H1 (cell line): ENCODE results near the gene ACTR6. TPM values are rescaled to one million over a fixed set of nuclear protein-coding genes. Genes with fewer than 3 reads are reported as not detected.

Experiments used
- CTCF ChIA-PET: fragments of 300-600 bp; sonication (Branson Sonifier 250); formaldehyde crosslinking; loops from one replicate; lab custom pipeline; 2021; ENCODE audit not compliant: partially characterized antibody; lab: Charles Lee
- POLR2A ChIA-PET: fragments of 300-600 bp; sonication (Branson Sonifier 250); formaldehyde crosslinking; loops from one replicate; lab custom pipeline; 2021; ENCODE audit warnings: inconsistent platforms; ENCODE audit not compliant: partially characterized antibody; lab: Charles Lee
- DNase-seq, 2 experiments: peaks; one replicate each; pipeline versions ENCODE4 v3.0.0 to v3.0.0-alpha.2; 2010 to 2022; ENCODE audit warnings: low spot score in 2 of 2, low read depth in 1 of 2, mixed read lengths in 1 of 2
- FAIRE-seq: peaks from 2 replicates; lab custom pipeline; 2011; peaks lifted over from hg19 to GRCh38; lab: Jason Lieb, UNC
- H2AFZ ChIP-seq: 2 replicates; pipeline ENCODE4 v1.8.1; 2012; ENCODE audit warnings: low read length, inconsistent platforms
- H2AK5ac ChIP-seq: 2 replicates; pipeline ENCODE4 v1.6.1; 2013; ENCODE audit warnings: low read depth, low read length
- H2BK120ac ChIP-seq: replicated peaks from 2 replicates; pipeline ENCODE3; 2013; ENCODE audit warnings: low read depth, low read length, inconsistent platforms
- H2BK12ac ChIP-seq: 2 replicates; pipeline ENCODE4 v1.6.1; 2013; ENCODE audit warnings: low read depth, low read length
- H2BK15ac ChIP-seq: 2 replicates; pipeline ENCODE4 v1.6.1; 2013; ENCODE audit warnings: low read length
- H2BK20ac ChIP-seq: 2 replicates; pipeline ENCODE4 v1.6.1; 2013; ENCODE audit warnings: low read length
- H2BK5ac ChIP-seq: 2 replicates; pipeline ENCODE4 v1.6.1; 2013; ENCODE audit warnings: low read depth, low read length
- H3K14ac ChIP-seq: 2 replicates; pipeline ENCODE4 v1.6.1; 2013; ENCODE audit warnings: inconsistent platforms; ENCODE audit not compliant: insufficient read length
- H3K18ac ChIP-seq: 2 replicates; pipeline ENCODE4 v1.6.1; 2013; ENCODE audit warnings: low read length; ENCODE audit errors: extremely low read depth
- H3K23ac ChIP-seq: 2 replicates; pipeline ENCODE4 v1.6.1; 2013; ENCODE audit warnings: inconsistent platforms; ENCODE audit not compliant: insufficient read length
- H3K23me2 ChIP-seq: 2 replicates; pipeline ENCODE4 v1.6.1; 2013; ENCODE audit warnings: low read depth, low read length
- H3K27ac ChIP-seq: 2 replicates; pipeline ENCODE4 v1.6.1; 2011; ENCODE audit warnings: low read depth, low read length, inconsistent platforms
- H3K27me3 ChIP-seq, 4 experiments: replicated peaks in 1 of 4; 1 replicate in 1 of 4; 2 replicates in 3 of 4; pipeline versions ENCODE4 v1.6.1 to v1.8.1; 2011 to 2013; ENCODE audit warnings: low read length in 3 of 4, mild to moderate bottlenecking in 3 of 4, inconsistent platforms in 2 of 4, mixed read lengths in 2 of 4, moderate library complexity in 1 of 4; ENCODE audit not compliant: control insufficient read depth in 3 of 4, insufficient read depth in 3 of 4; ENCODE audit errors: extremely low read depth in 1 of 4
- H3K36me3 ChIP-seq, 4 experiments: 2 replicates each; pipeline versions ENCODE4 v1.6.1 to v1.8.1; 2011 to 2013; ENCODE audit warnings: mild to moderate bottlenecking in 4 of 4, low read length in 3 of 4, moderate library complexity in 2 of 4, control low read depth in 1 of 4, inconsistent platforms in 1 of 4; ENCODE audit not compliant: insufficient read depth in 4 of 4, control insufficient read depth in 2 of 4
- H3K4ac ChIP-seq: replicated peaks from 2 replicates; pipeline ENCODE3; 2013; ENCODE audit warnings: low read length, low read depth, mixed read lengths, inconsistent platforms; ENCODE audit not compliant: insufficient read length
- H3K4me1 ChIP-seq, 4 experiments: replicated peaks in 1 of 4; 1 replicate in 1 of 4; 2 replicates in 3 of 4; pipeline versions ENCODE4 v1.6.1 to v1.8.1; 2011 to 2013; ENCODE audit warnings: low read length in 3 of 4, inconsistent platforms in 2 of 4, mixed read lengths in 1 of 4; ENCODE audit not compliant: insufficient read depth in 4 of 4, control insufficient read depth in 3 of 4
- H3K4me2 ChIP-seq, 2 experiments: 2 replicates each; pipeline versions ENCODE4 v1.6.1 to v1.8.1; 2011 to 2013; ENCODE audit warnings: low read depth in 2 of 2, low read length in 2 of 2, control low read depth in 1 of 2, inconsistent platforms in 1 of 2, mild to moderate bottlenecking in 1 of 2; ENCODE audit not compliant: insufficient read depth in 1 of 2
- H3K4me3 ChIP-seq, 4 experiments: fragments of 200-600, 300-600 bp in 1 of 4; sonication (generic), shearing (Covaris generic), sonication (Bioruptor Twin) in 1 of 4; 2 replicates each; pipeline versions ENCODE4 v1.5.1 to v1.8.1; 2011 to 2016; ENCODE audit warnings: low read length in 4 of 4, low read depth in 3 of 4, control low read depth in 2 of 4, inconsistent platforms in 2 of 4, mild to moderate bottlenecking in 2 of 4, mixed read lengths in 1 of 4, moderate library complexity in 1 of 4; ENCODE audit not compliant: insufficient read depth in 2 of 4; ENCODE audit errors: extremely low read depth in 1 of 4
- H3K56ac ChIP-seq: replicated peaks from 2 replicates; pipeline ENCODE3; 2013; ENCODE audit warnings: low read depth, mild to moderate bottlenecking, mixed read lengths, low read length, inconsistent platforms; ENCODE audit not compliant: insufficient read length
- H3K79me1 ChIP-seq: 2 replicates; pipeline ENCODE4 v1.6.1; 2013; ENCODE audit warnings: low read depth, low read length, control low read depth
- H3K79me2 ChIP-seq, 2 experiments: 2 replicates each; pipeline versions ENCODE4 v1.6.1 to v1.8.1; 2012 to 2013; ENCODE audit warnings: low read length in 2 of 2, mild to moderate bottlenecking in 2 of 2, inconsistent platforms in 1 of 2; ENCODE audit not compliant: insufficient read depth in 2 of 2, control insufficient read depth in 1 of 2
- H3K9ac ChIP-seq, 4 experiments: replicated peaks in 1 of 4; 1 replicate in 1 of 4; 2 replicates in 3 of 4; pipeline versions ENCODE4 v1.6.1 to v1.8.1; 2011 to 2013; ENCODE audit warnings: low read depth in 3 of 4, low read length in 3 of 4, control low read depth in 2 of 4, mild to moderate bottlenecking in 2 of 4, moderate library complexity in 2 of 4, inconsistent platforms in 1 of 4; ENCODE audit errors: extremely low read depth in 1 of 4
- H3K9me3 ChIP-seq, 2 experiments: 2 replicates each; pipeline versions ENCODE4 v1.6.1 to v1.8.1; 2012 to 2013; ENCODE audit warnings: mild to moderate bottlenecking in 2 of 2, moderate library complexity in 2 of 2, control low read depth in 1 of 2, inconsistent platforms in 1 of 2, low read depth in 1 of 2, low read length in 1 of 2, mixed read lengths in 1 of 2; ENCODE audit not compliant: insufficient read depth in 2 of 2
- H4K20me1 ChIP-seq, 2 experiments: replicated peaks in 1 of 2; 2 replicates each; pipeline versions ENCODE3 to v1.8.1; 2011 to 2013; ENCODE audit warnings: inconsistent platforms in 2 of 2, low read length in 2 of 2, mild to moderate bottlenecking in 1 of 2; ENCODE audit not compliant: insufficient read depth in 2 of 2, control insufficient read depth in 1 of 2
- H4K5ac ChIP-seq: 2 replicates; pipeline ENCODE4 v1.6.1; 2013; ENCODE audit warnings: low read length, low read depth, mixed read lengths, inconsistent platforms; ENCODE audit not compliant: insufficient read length
- H4K8ac ChIP-seq: 2 replicates; pipeline ENCODE4 v1.8.0; 2013; ENCODE audit warnings: mild to moderate bottlenecking, moderate library complexity, low read length, inconsistent platforms; ENCODE audit not compliant: insufficient read depth; ENCODE audit errors: extremely low read depth
- H4K91ac ChIP-seq: replicated peaks from 2 replicates; pipeline ENCODE3; 2013; ENCODE audit warnings: low read length, mixed read lengths, inconsistent platforms; ENCODE audit not compliant: insufficient read length
- ASH2L ChIP-seq: fragments of 200-600, 300-600 bp; sonication (generic); IDR thresholded peaks from one replicate; pipeline ENCODE4 v1.7.1; 2017; ENCODE audit warnings: low read length
- CTCF ChIP-seq, 3 experiments: IDR thresholded peaks; 1 replicate in 2 of 3; 2 replicates in 1 of 3; pipeline versions ENCODE4 v1.5.1 to v1.6.1; 2011; ENCODE audit warnings: low read length in 3 of 3, mild to moderate bottlenecking in 3 of 3, inconsistent platforms in 2 of 3, low read depth in 1 of 3, moderate library complexity in 1 of 3; ENCODE audit not compliant: insufficient read depth in 1 of 3; ENCODE audit errors: control extremely low read depth in 1 of 3
- GTF2F1 ChIP-seq: IDR thresholded peaks from 2 replicates; pipeline ENCODE4 v1.6.1; 2012; ENCODE audit warnings: low read depth, low read length, improper control_type of control experiment, borderline replicate concordance
- HDAC6 ChIP-seq: IDR thresholded peaks from one replicate; pipeline ENCODE4 v1.7.1; 2012; ENCODE audit warnings: low read depth, mild to moderate bottlenecking, inconsistent platforms, low read length, moderate library complexity
- KDM1A ChIP-seq: fragments of 200-600, 300-600 bp; sonication (generic); IDR thresholded peaks from 2 replicates; pipeline ENCODE4 v1.7.1; 2016; ENCODE audit warnings: mild to moderate bottlenecking, low read length, borderline replicate concordance
- KDM5A ChIP-seq: fragments of 200-600 bp; IDR thresholded peaks from 2 replicates; pipeline ENCODE4 v1.7.1; 2012; ENCODE audit warnings: mild to moderate bottlenecking, low read length, inconsistent platforms, mixed read lengths
- POU5F1 ChIP-seq: IDR thresholded peaks from 2 replicates; pipeline ENCODE4 v1.6.1; 2011; ENCODE audit warnings: low read depth, mild to moderate bottlenecking, low read length, moderate library complexity
- SP1 ChIP-seq: IDR thresholded peaks from 2 replicates; pipeline ENCODE4 v1.6.1; 2011; ENCODE audit warnings: low read depth, low read length
- TBP ChIP-seq: IDR thresholded peaks from 2 replicates; pipeline ENCODE4 v1.6.1; 2011; ENCODE audit warnings: low read depth, low read length, improper control_type of control experiment
- YY1 ChIP-seq: IDR thresholded peaks from 2 replicates; pipeline ENCODE4 v1.6.1; 2011; ENCODE audit warnings: low read depth, mild to moderate bottlenecking, low read length
- WGBS, 2 experiments: shearing (Covaris generic) in 1 of 2; methylation state at CpG; one replicate each; pipeline versions ENCODE4 v1.1.6 to v1.1.7; 2013 to 2015; ENCODE audit warnings: low lambda C conversion rate in 2 of 2, mixed read lengths in 2 of 2, inconsistent platforms in 1 of 2, low coverage in 1 of 2, missing lambda C conversion rate in 1 of 2; ENCODE audit not compliant: insufficient replicate concordance in 2 of 2, insufficient coverage in 1 of 2, insufficient read length in 1 of 2; ENCODE audit errors: extremely low coverage in 1 of 2, missing lambda C conversion rate in 1 of 2; 5-methylcytosine and 5-hydroxymethylcytosine counted together
- polyA plus RNA-seq, 7 experiments: library from polyadenylated mRNA; depleted of rRNA in 3 of 7; stranded (reverse) in 5 of 7; unstranded in 2 of 7; fragments of >200 nt in 5 of 7; fragments of 200-250 nt in 2 of 7; gene quantifications; 1 replicate in 5 of 7; 2 replicates in 1 of 7; 4 replicates in 1 of 7; pipeline versions ENCODE4 v1.2.1 to v1.2.3, GENCODE V29; 2011 to 2013; ENCODE audit warnings: missing spikeins in 2 of 7, mixed read lengths in 2 of 7
- total RNA-seq: library from RNA; stranded (reverse); fragmentation: NEBNext Ultra II Directional; extraction: Animal tissue kit (Norgen Biotek cat#: 25700); gene quantifications from 2 replicates; pipeline ENCODE4 v1.2.1, GENCODE V29; 2021
- TF ChIP-seq, protein P1 (sequence below): IDR thresholded peaks from 2 replicates; pipeline ENCODE4 v1.6.1; 2011; ENCODE audit warnings: low read length, improper control_type of control experiment

Gene ACTR6
- total and polyA plus RNA-seq, 2 of the 8 experiments (the other 6 are each of a cell fraction or from before 2014, with no cell fraction given): 10.2 to 36.8 TPM

DNA sequence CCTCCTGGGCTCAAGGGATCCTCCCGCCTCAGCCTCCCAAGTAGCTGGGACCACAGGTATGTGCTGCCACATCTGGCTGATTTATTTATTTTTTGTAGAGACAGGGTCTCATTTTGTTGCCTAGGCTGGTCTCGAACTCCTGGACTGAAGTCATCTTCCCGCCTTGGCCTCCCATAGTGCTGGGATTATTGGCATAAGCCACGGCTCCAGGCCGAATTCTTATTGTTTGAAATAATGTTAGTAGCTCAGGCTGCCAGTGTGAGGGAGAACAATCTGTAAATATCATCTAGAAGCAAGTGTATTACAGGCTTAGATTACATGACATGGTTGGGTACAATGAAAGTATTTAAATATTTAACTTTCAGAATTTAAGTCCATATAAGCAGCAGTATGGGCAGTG, 8.2 kb downstream of the ACTR6 start:
- no peak overlapping the region for H3K9ac ChIP-seq
- H2BK12ac ChIP-seq: no peak overlapping the region
- no peaks in the 10 kb centered on the region for H3K79me1 ChIP-seq
- H3K18ac ChIP-seq: no peak overlapping the region
- H3K14ac ChIP-seq: no peak overlapping the region
- H3K79me2 ChIP-seq: peaks cover 0 to 9% of the 10 kb centered on the region in 2 experiments; a peak in 2 of 4 replicates
- ChIA-PET CTCF (interaction anchor here (1.2 to 1.5 kb wide), 2 partner anchors 26 to 55 kb away, joined by 3 to 4 read pairs; no protein-coding TSS in a partner anchor), POLR2A (interaction anchor here (1.0 kb wide), 1 partner anchor 9 kb away, joined by 3 read pairs; no protein-coding TSS in a partner anchor)
- H2BK20ac ChIP-seq: no peak overlapping the region
- no peak overlapping the region for H3K27ac ChIP-seq
- no peak overlapping the region for H3K4me3 ChIP-seq
- H2AFZ ChIP-seq: no peak overlapping the region
- H4K91ac ChIP-seq: no peak overlapping the region
- H2BK120ac ChIP-seq: no peak overlapping the region
- WGBS, 2 experiments: 88% methylated on average over 5 of the region's 5 CpGs; no CpG with 5 or more reads in 1 of the 2 experiments
- H3K4me1 ChIP-seq: no peaks in the 10 kb centered on the region
- H3K4ac ChIP-seq: no peak overlapping the region
- no peaks in the 10 kb centered on the region for H3K9me3 ChIP-seq
- FAIRE-seq (no peak), DNase-seq (no peak)
- peaks cover 0 to 2% of the 10 kb centered on the region in 2 experiments for H4K20me1 ChIP-seq
- peaks cover 0 to 79% (median 36%) of the 10 kb centered on the region in 4 experiments; a peak in 7 of 8 replicates for H3K36me3 ChIP-seq
- H2AK5ac ChIP-seq: no peak overlapping the region
- no peak overlapping the region for H2BK15ac ChIP-seq
- no peak overlapping the region for H3K56ac ChIP-seq
- H3K4me2 ChIP-seq: no peak overlapping the region
- H4K5ac ChIP-seq: no peak overlapping the region
- H4K8ac ChIP-seq: no peak overlapping the region
- H3K23ac ChIP-seq: no peak overlapping the region
- H2BK5ac ChIP-seq: no peak overlapping the region
- no peaks in the 10 kb centered on the region for H3K27me3 ChIP-seq
- H3K23me2 ChIP-seq: no peaks in the 10 kb centered on the region
- TF ChIP-seq POU5F1 (no peak), TBP (no peak), GTF2F1 (no peak), YY1 (no peak), CTCF (IDR thresholded peaks at IDR 0.05; ENCODE audit: control extremely low read depth in 1 of 3, insufficient read depth in 1 of 3, low read depth in 1 of 3, low read length in 3 of 3) (no peak), HDAC6 (no peak), KDM5A (no peak), ASH2L (no peak), KDM1A (no peak), SP1 (no peak)
- TF ChIP-seq, protein P1, sequence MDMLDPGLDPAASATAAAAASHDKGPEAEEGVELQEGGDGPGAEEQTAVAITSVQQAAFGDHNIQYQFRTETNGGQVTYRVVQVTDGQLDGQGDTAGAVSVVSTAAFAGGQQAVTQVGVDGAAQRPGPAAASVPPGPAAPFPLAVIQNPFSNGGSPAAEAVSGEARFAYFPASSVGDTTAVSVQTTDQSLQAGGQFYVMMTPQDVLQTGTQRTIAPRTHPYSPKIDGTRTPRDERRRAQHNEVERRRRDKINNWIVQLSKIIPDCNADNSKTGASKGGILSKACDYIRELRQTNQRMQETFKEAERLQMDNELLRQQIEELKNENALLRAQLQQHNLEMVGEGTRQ: no peak
